ENCODE data around the gene KIF23. TPM values are rescaled to one million over a fixed set of nuclear protein-coding genes. Genes with fewer than 3 reads are reported as not detected.
A peak's percentile ranks its signal among the peaks of the same experiment; 100 is the strongest.

The KIF23 gene
- 31.8 and 48.1 TPM in 2 replicates for total RNA-seq (ENCODE audit: low replicate concordance)
- long read RNA-seq, transcript KIF23-202 (22 exons, 3,351 nt) = major isoform, 9 of 125 reads
- long read RNA-seq, partial matches to known transcripts = 73 of 125 reads
- long read RNA-seq, other reads (novel, unspliced or antisense) = 40 of 125 reads

GRCh38 chr15:69413822-69414700, at the start of gene KIF23:
Gene KIF23 (plus strand): TSS chr15:69414349. CDS start chr15:69414466, 117 bp downstream.
- Mint-ChIP-seq H3K9me3 (no peaks in the 10 kb centered on the region), H3K27me3 (no peaks in the 10 kb centered on the region), H3K4me1 (ENCODE audit: unreplicated experiment) (peaks cover 12% of the 10 kb centered on the region), H3K36me3 (peaks cover 11% of the 10 kb centered on the region), H3K4me3 (peak within 1 kb of the TSS; percentile 90), H3K27ac (peak within 1 kb of the TSS; percentile 95)
- peak; percentile 90 for DNase-seq (ENCODE audit: extremely low spot score, unreplicated experiment)
- no peak for TF ChIP-seq CTCF (conservative IDR thresholded peaks at IDR 0.05)

GRCh38 chr15:69367236-69367635, 46.9 kb upstream of the KIF23 start:
- no peaks in the 10 kb centered on the region for H3K9me3 Mint-ChIP-seq
- no peak for DNase-seq (ENCODE audit: extremely low spot score, unreplicated experiment)
- no peak overlapping the region for H3K27ac Mint-ChIP-seq
- H3K4me3 Mint-ChIP-seq = no peak overlapping the region
- no peaks in the 10 kb centered on the region for H3K36me3 Mint-ChIP-seq
- H3K27me3 Mint-ChIP-seq = no peaks in the 10 kb centered on the region
- TF ChIP-seq CTCF (conservative IDR thresholded peaks at IDR 0.05) = no peak
- no peaks in the 10 kb centered on the region for H3K4me1 Mint-ChIP-seq (ENCODE audit: unreplicated experiment)

- no peak for TF ChIP-seq CTCF (conservative IDR thresholded peaks at IDR 0.05)
- Mint-ChIP-seq H3K36me3 (no peaks in the 10 kb centered on the region), H3K4me1 (ENCODE audit: unreplicated experiment) (no peaks in the 10 kb centered on the region), H3K27me3 (no peaks in the 10 kb centered on the region), H3K9me3 (no peaks in the 10 kb centered on the region), H3K4me3 (no peak overlapping the region), H3K27ac (no peak overlapping the region)
- DNase-seq (ENCODE audit: extremely low spot score, unreplicated experiment) = no peak
Measured at GRCh38 chr15:69369631-69370030, 44.5 kb upstream of the KIF23 start.

GRCh38 chr15:69373406-69373805, 40.7 kb upstream of the KIF23 start:
- no peaks in the 10 kb centered on the region for H3K9me3 Mint-ChIP-seq
- DNase-seq (ENCODE audit: extremely low spot score, unreplicated experiment) = no peak
- H3K4me3 Mint-ChIP-seq = no peak overlapping the region
- H3K27ac Mint-ChIP-seq = no peak overlapping the region
- no peaks in the 10 kb centered on the region for H3K36me3 Mint-ChIP-seq
- H3K4me1 Mint-ChIP-seq (ENCODE audit: unreplicated experiment) = peaks cover 15% of the 10 kb centered on the region
- no peaks in the 10 kb centered on the region for H3K27me3 Mint-ChIP-seq
- TF ChIP-seq CTCF (conservative IDR thresholded peaks at IDR 0.05) = no peak

- Mint-ChIP-seq H3K27ac (no peak overlapping the region), H3K9me3 (no peaks in the 10 kb centered on the region), H3K36me3 (no peaks in the 10 kb centered on the region), H3K4me1 (ENCODE audit: unreplicated experiment) (peaks cover 22% of the 10 kb centered on the region), H3K27me3 (no peaks in the 10 kb centered on the region), H3K4me3 (no peak overlapping the region)
- no peak for TF ChIP-seq CTCF (conservative IDR thresholded peaks at IDR 0.05)
- no peak for DNase-seq (ENCODE audit: extremely low spot score, unreplicated experiment)
Measured at GRCh38 chr15:69375151-69375790, 38.9 kb upstream of the KIF23 start.
